H1 (cell line): Measurements from ENCODE around the gene SYT14. TPM values are rescaled to one million over a fixed set of nuclear protein-coding genes. Genes with fewer than 3 reads are reported as not detected.

Source experiments
- CTCF ChIA-PET: fragments of 300-600 bp; sonication (Branson Sonifier 250); formaldehyde crosslinking; loops from one replicate; lab custom pipeline; 2021; ENCODE audit not compliant: partially characterized antibody; lab: Charles Lee
- POLR2A ChIA-PET: fragments of 300-600 bp; sonication (Branson Sonifier 250); formaldehyde crosslinking; loops from one replicate; lab custom pipeline; 2021; ENCODE audit warnings: inconsistent platforms; ENCODE audit not compliant: partially characterized antibody; lab: Charles Lee
- DNase-seq, 2 experiments: peaks; one replicate each; pipeline versions ENCODE4 v3.0.0 to v3.0.0-alpha.2; 2010 to 2022; ENCODE audit warnings: low spot score in 2 of 2, low read depth in 1 of 2, mixed read lengths in 1 of 2
- FAIRE-seq: peaks from 2 replicates; lab custom pipeline; 2011; peaks lifted over from hg19 to GRCh38; lab: Jason Lieb, UNC
- H2AFZ ChIP-seq: 2 replicates; pipeline ENCODE4 v1.8.1; 2012; ENCODE audit warnings: low read length, inconsistent platforms
- H2AK5ac ChIP-seq: 2 replicates; pipeline ENCODE4 v1.6.1; 2013; ENCODE audit warnings: low read depth, low read length
- H2BK120ac ChIP-seq: replicated peaks from 2 replicates; pipeline ENCODE3; 2013; ENCODE audit warnings: low read depth, low read length, inconsistent platforms
- H2BK12ac ChIP-seq: 2 replicates; pipeline ENCODE4 v1.6.1; 2013; ENCODE audit warnings: low read depth, low read length
- H2BK15ac ChIP-seq: 2 replicates; pipeline ENCODE4 v1.6.1; 2013; ENCODE audit warnings: low read length
- H2BK20ac ChIP-seq: 2 replicates; pipeline ENCODE4 v1.6.1; 2013; ENCODE audit warnings: low read length
- H2BK5ac ChIP-seq: 2 replicates; pipeline ENCODE4 v1.6.1; 2013; ENCODE audit warnings: low read depth, low read length
- H3K14ac ChIP-seq: 2 replicates; pipeline ENCODE4 v1.6.1; 2013; ENCODE audit warnings: inconsistent platforms; ENCODE audit not compliant: insufficient read length
- H3K18ac ChIP-seq: 2 replicates; pipeline ENCODE4 v1.6.1; 2013; ENCODE audit warnings: low read length; ENCODE audit errors: extremely low read depth
- H3K23ac ChIP-seq: 2 replicates; pipeline ENCODE4 v1.6.1; 2013; ENCODE audit warnings: inconsistent platforms; ENCODE audit not compliant: insufficient read length
- H3K23me2 ChIP-seq: 2 replicates; pipeline ENCODE4 v1.6.1; 2013; ENCODE audit warnings: low read depth, low read length
- H3K27ac ChIP-seq: 2 replicates; pipeline ENCODE4 v1.6.1; 2011; ENCODE audit warnings: low read depth, low read length, inconsistent platforms
- H3K27me3 ChIP-seq, 4 experiments: replicated peaks in 1 of 4; 1 replicate in 1 of 4; 2 replicates in 3 of 4; pipeline versions ENCODE4 v1.6.1 to v1.8.1; 2011 to 2013; ENCODE audit warnings: low read length in 3 of 4, mild to moderate bottlenecking in 3 of 4, inconsistent platforms in 2 of 4, mixed read lengths in 2 of 4, moderate library complexity in 1 of 4; ENCODE audit not compliant: control insufficient read depth in 3 of 4, insufficient read depth in 3 of 4; ENCODE audit errors: extremely low read depth in 1 of 4
- H3K36me3 ChIP-seq, 4 experiments: 2 replicates each; pipeline versions ENCODE4 v1.6.1 to v1.8.1; 2011 to 2013; ENCODE audit warnings: mild to moderate bottlenecking in 4 of 4, low read length in 3 of 4, moderate library complexity in 2 of 4, control low read depth in 1 of 4, inconsistent platforms in 1 of 4; ENCODE audit not compliant: insufficient read depth in 4 of 4, control insufficient read depth in 2 of 4
- H3K4ac ChIP-seq: replicated peaks from 2 replicates; pipeline ENCODE3; 2013; ENCODE audit warnings: low read length, low read depth, mixed read lengths, inconsistent platforms; ENCODE audit not compliant: insufficient read length
- H3K4me1 ChIP-seq, 4 experiments: replicated peaks in 1 of 4; 1 replicate in 1 of 4; 2 replicates in 3 of 4; pipeline versions ENCODE4 v1.6.1 to v1.8.1; 2011 to 2013; ENCODE audit warnings: low read length in 3 of 4, inconsistent platforms in 2 of 4, mixed read lengths in 1 of 4; ENCODE audit not compliant: insufficient read depth in 4 of 4, control insufficient read depth in 3 of 4
- H3K4me2 ChIP-seq, 2 experiments: 2 replicates each; pipeline versions ENCODE4 v1.6.1 to v1.8.1; 2011 to 2013; ENCODE audit warnings: low read depth in 2 of 2, low read length in 2 of 2, control low read depth in 1 of 2, inconsistent platforms in 1 of 2, mild to moderate bottlenecking in 1 of 2; ENCODE audit not compliant: insufficient read depth in 1 of 2
- H3K4me3 ChIP-seq, 4 experiments: fragments of 200-600, 300-600 bp in 1 of 4; sonication (generic), shearing (Covaris generic), sonication (Bioruptor Twin) in 1 of 4; 2 replicates each; pipeline versions ENCODE4 v1.5.1 to v1.8.1; 2011 to 2016; ENCODE audit warnings: low read length in 4 of 4, low read depth in 3 of 4, control low read depth in 2 of 4, inconsistent platforms in 2 of 4, mild to moderate bottlenecking in 2 of 4, mixed read lengths in 1 of 4, moderate library complexity in 1 of 4; ENCODE audit not compliant: insufficient read depth in 2 of 4; ENCODE audit errors: extremely low read depth in 1 of 4
- H3K56ac ChIP-seq: replicated peaks from 2 replicates; pipeline ENCODE3; 2013; ENCODE audit warnings: low read depth, mild to moderate bottlenecking, mixed read lengths, low read length, inconsistent platforms; ENCODE audit not compliant: insufficient read length
- H3K79me1 ChIP-seq: 2 replicates; pipeline ENCODE4 v1.6.1; 2013; ENCODE audit warnings: low read depth, low read length, control low read depth
- H3K79me2 ChIP-seq, 2 experiments: 2 replicates each; pipeline versions ENCODE4 v1.6.1 to v1.8.1; 2012 to 2013; ENCODE audit warnings: low read length in 2 of 2, mild to moderate bottlenecking in 2 of 2, inconsistent platforms in 1 of 2; ENCODE audit not compliant: insufficient read depth in 2 of 2, control insufficient read depth in 1 of 2
- H3K9ac ChIP-seq, 4 experiments: replicated peaks in 1 of 4; 1 replicate in 1 of 4; 2 replicates in 3 of 4; pipeline versions ENCODE4 v1.6.1 to v1.8.1; 2011 to 2013; ENCODE audit warnings: low read depth in 3 of 4, low read length in 3 of 4, control low read depth in 2 of 4, mild to moderate bottlenecking in 2 of 4, moderate library complexity in 2 of 4, inconsistent platforms in 1 of 4; ENCODE audit errors: extremely low read depth in 1 of 4
- H3K9me3 ChIP-seq, 2 experiments: 2 replicates each; pipeline versions ENCODE4 v1.6.1 to v1.8.1; 2012 to 2013; ENCODE audit warnings: mild to moderate bottlenecking in 2 of 2, moderate library complexity in 2 of 2, control low read depth in 1 of 2, inconsistent platforms in 1 of 2, low read depth in 1 of 2, low read length in 1 of 2, mixed read lengths in 1 of 2; ENCODE audit not compliant: insufficient read depth in 2 of 2
- H4K20me1 ChIP-seq, 2 experiments: replicated peaks in 1 of 2; 2 replicates each; pipeline versions ENCODE3 to v1.8.1; 2011 to 2013; ENCODE audit warnings: inconsistent platforms in 2 of 2, low read length in 2 of 2, mild to moderate bottlenecking in 1 of 2; ENCODE audit not compliant: insufficient read depth in 2 of 2, control insufficient read depth in 1 of 2
- H4K5ac ChIP-seq: 2 replicates; pipeline ENCODE4 v1.6.1; 2013; ENCODE audit warnings: low read length, low read depth, mixed read lengths, inconsistent platforms; ENCODE audit not compliant: insufficient read length
- H4K8ac ChIP-seq: 2 replicates; pipeline ENCODE4 v1.8.0; 2013; ENCODE audit warnings: mild to moderate bottlenecking, moderate library complexity, low read length, inconsistent platforms; ENCODE audit not compliant: insufficient read depth; ENCODE audit errors: extremely low read depth
- H4K91ac ChIP-seq: replicated peaks from 2 replicates; pipeline ENCODE3; 2013; ENCODE audit warnings: low read length, mixed read lengths, inconsistent platforms; ENCODE audit not compliant: insufficient read length
- BCL11A ChIP-seq, 2 experiments: IDR thresholded peaks; one replicate each; pipeline ENCODE4 v1.6.1; 2011; ENCODE audit warnings: low read depth in 2 of 2, low read length in 2 of 2, mild to moderate bottlenecking in 2 of 2
- CREB1 ChIP-seq: IDR thresholded peaks from 2 replicates; pipeline ENCODE4 v1.6.1; 2012; ENCODE audit warnings: inconsistent platforms
- EGR1 ChIP-seq: IDR thresholded peaks from 2 replicates; pipeline ENCODE4 v1.6.1; 2011; ENCODE audit warnings: low read depth, low read length, borderline replicate concordance
- GABPA ChIP-seq: IDR thresholded peaks from 2 replicates; pipeline ENCODE4 v1.6.1; 2011; ENCODE audit warnings: mild to moderate bottlenecking, low read length, moderate library complexity, borderline replicate concordance; ENCODE audit not compliant: insufficient read depth
- GTF2F1 ChIP-seq: IDR thresholded peaks from 2 replicates; pipeline ENCODE4 v1.6.1; 2012; ENCODE audit warnings: low read depth, low read length, improper control_type of control experiment, borderline replicate concordance
- JUN ChIP-seq: IDR thresholded peaks from 2 replicates; pipeline ENCODE4 v1.6.1; 2011; ENCODE audit warnings: low read depth, mild to moderate bottlenecking, improper control_type of control experiment, low read length
- KDM4A ChIP-seq: IDR thresholded peaks from one replicate; pipeline ENCODE4 v1.7.1; 2012; ENCODE audit warnings: low read depth, mild to moderate bottlenecking, moderate library complexity, low read length, inconsistent platforms; ENCODE audit not compliant: severe bottlenecking
- SP1 ChIP-seq: IDR thresholded peaks from 2 replicates; pipeline ENCODE4 v1.6.1; 2011; ENCODE audit warnings: low read depth, low read length
- SP2 ChIP-seq: IDR thresholded peaks from 2 replicates; pipeline ENCODE4 v1.6.1; 2012; ENCODE audit warnings: mild to moderate bottlenecking, low read length, inconsistent platforms
- SP4 ChIP-seq: IDR thresholded peaks from 2 replicates; pipeline ENCODE4 v1.6.1; 2012; ENCODE audit warnings: low read length, inconsistent platforms
- TBP ChIP-seq: IDR thresholded peaks from 2 replicates; pipeline ENCODE4 v1.6.1; 2011; ENCODE audit warnings: low read depth, low read length, improper control_type of control experiment
- ZNF274 ChIP-seq: IDR thresholded peaks from 2 replicates; pipeline ENCODE4 v1.7.0; 2012; ENCODE audit warnings: low read length, borderline replicate concordance; ENCODE audit errors: extremely low read depth
- WGBS, 2 experiments: shearing (Covaris generic) in 1 of 2; methylation state at CpG; one replicate each; pipeline versions ENCODE4 v1.1.6 to v1.1.7; 2013 to 2015; ENCODE audit warnings: low lambda C conversion rate in 2 of 2, mixed read lengths in 2 of 2, inconsistent platforms in 1 of 2, low coverage in 1 of 2, missing lambda C conversion rate in 1 of 2; ENCODE audit not compliant: insufficient replicate concordance in 2 of 2, insufficient coverage in 1 of 2, insufficient read length in 1 of 2; ENCODE audit errors: extremely low coverage in 1 of 2, missing lambda C conversion rate in 1 of 2; 5-methylcytosine and 5-hydroxymethylcytosine counted together
- polyA plus RNA-seq, 7 experiments: library from polyadenylated mRNA; depleted of rRNA in 3 of 7; stranded (reverse) in 5 of 7; unstranded in 2 of 7; fragments of >200 nt in 5 of 7; fragments of 200-250 nt in 2 of 7; gene quantifications; 1 replicate in 5 of 7; 2 replicates in 1 of 7; 4 replicates in 1 of 7; pipeline versions ENCODE4 v1.2.1 to v1.2.3, GENCODE V29; 2011 to 2013; ENCODE audit warnings: missing spikeins in 2 of 7, mixed read lengths in 2 of 7
- total RNA-seq: library from RNA; stranded (reverse); fragmentation: NEBNext Ultra II Directional; extraction: Animal tissue kit (Norgen Biotek cat#: 25700); gene quantifications from 2 replicates; pipeline ENCODE4 v1.2.1, GENCODE V29; 2021
- TF ChIP-seq, protein P1 (sequence below), 3 experiments: IDR thresholded peaks; 1 replicate in 2 of 3; 2 replicates in 1 of 3; pipeline versions ENCODE4 v1.5.1 to v1.6.1; 2011; ENCODE audit warnings: low read length in 3 of 3, mild to moderate bottlenecking in 3 of 3, inconsistent platforms in 2 of 3, low read depth in 1 of 3, moderate library complexity in 1 of 3; ENCODE audit not compliant: insufficient read depth in 1 of 3; ENCODE audit errors: control extremely low read depth in 1 of 3

SYT14 gene
- total and polyA plus RNA-seq, 2 of the 8 experiments (the other 6 are each of a cell fraction or from before 2014, with no cell fraction given): 2.3 to 18.4 TPM

DNA sequence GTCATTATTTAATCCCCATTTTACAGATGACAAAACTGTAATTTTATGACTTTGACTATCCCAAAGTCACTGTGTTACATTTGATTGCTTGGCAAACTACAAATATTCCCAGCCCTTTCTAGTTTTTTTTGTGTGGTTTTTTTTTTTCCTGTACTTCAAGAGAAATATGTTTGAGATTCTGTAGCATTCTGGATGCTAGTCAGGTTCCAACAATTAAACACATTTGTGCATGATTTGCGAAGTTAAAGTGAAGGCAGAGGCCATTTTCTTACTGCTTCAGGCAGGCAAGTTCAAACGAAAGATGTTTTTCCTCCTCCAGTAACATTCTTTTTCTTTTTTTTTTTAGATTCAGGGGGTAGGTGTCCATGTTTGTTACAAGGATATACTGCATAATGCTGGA lies 186.7 kb downstream of the SYT14 start:
- ChIA-PET POLR2A (no interaction called here), CTCF (interaction anchor here (1.4 kb wide), 1 partner anchor 12 kb away, joined by 4 read pairs; no protein-coding TSS in a partner anchor)
- FAIRE-seq (no peak), DNase-seq (no peak)
- Histone ChIP-seq H3K9me3 (no peaks in the 10 kb centered on the region), H3K4me2 (no peak overlapping the region), H3K23ac (no peak overlapping the region), H2AFZ (no peak overlapping the region), H3K4ac (no peak overlapping the region), H4K20me1 (no peaks in the 10 kb centered on the region), H2BK20ac (no peak overlapping the region), H3K27ac (no peak overlapping the region), H3K4me3 (no peak overlapping the region), H3K79me1 (no peaks in the 10 kb centered on the region; the same call in 1 of the 2 replicates), H4K5ac (no peak overlapping the region), H3K9ac (no peak overlapping the region), H4K91ac (no peak overlapping the region), H3K18ac (no peak overlapping the region), H2BK120ac (no peak overlapping the region), H3K14ac (no peak overlapping the region), H2BK12ac (no peak overlapping the region), H2BK15ac (no peak overlapping the region), H2BK5ac (no peak overlapping the region), H4K8ac (no peak overlapping the region), H3K79me2 (no peaks in the 10 kb centered on the region), H3K4me1 (peaks cover 0 to 2% (median 0%) of the 10 kb centered on the region in 4 experiments; a peak in 1 of 7 replicates), H3K23me2 (no peaks in the 10 kb centered on the region), H3K56ac (no peak overlapping the region), H2AK5ac (no peak overlapping the region), H3K27me3 (no peaks in the 10 kb centered on the region), H3K36me3 (no peaks in the 10 kb centered on the region)
- 91% methylated on average over 2 of the region's 2 CpGs; no CpG with 5 or more reads in 1 of the 2 experiments for WGBS, 2 experiments
- TF ChIP-seq SP4 (no peak), BCL11A (IDR thresholded peaks at IDR 0.05; ENCODE audit: low read depth in 2 of 2, low read length in 2 of 2) (no peak), EGR1 (no peak), CREB1 (no peak), ZNF274 (no peak), TBP (no peak), JUN (no peak), SP2 (no peak), GABPA (no peak), KDM4A (no peak), SP1 (no peak), GTF2F1 (no peak)
- TF ChIP-seq, protein P1, sequence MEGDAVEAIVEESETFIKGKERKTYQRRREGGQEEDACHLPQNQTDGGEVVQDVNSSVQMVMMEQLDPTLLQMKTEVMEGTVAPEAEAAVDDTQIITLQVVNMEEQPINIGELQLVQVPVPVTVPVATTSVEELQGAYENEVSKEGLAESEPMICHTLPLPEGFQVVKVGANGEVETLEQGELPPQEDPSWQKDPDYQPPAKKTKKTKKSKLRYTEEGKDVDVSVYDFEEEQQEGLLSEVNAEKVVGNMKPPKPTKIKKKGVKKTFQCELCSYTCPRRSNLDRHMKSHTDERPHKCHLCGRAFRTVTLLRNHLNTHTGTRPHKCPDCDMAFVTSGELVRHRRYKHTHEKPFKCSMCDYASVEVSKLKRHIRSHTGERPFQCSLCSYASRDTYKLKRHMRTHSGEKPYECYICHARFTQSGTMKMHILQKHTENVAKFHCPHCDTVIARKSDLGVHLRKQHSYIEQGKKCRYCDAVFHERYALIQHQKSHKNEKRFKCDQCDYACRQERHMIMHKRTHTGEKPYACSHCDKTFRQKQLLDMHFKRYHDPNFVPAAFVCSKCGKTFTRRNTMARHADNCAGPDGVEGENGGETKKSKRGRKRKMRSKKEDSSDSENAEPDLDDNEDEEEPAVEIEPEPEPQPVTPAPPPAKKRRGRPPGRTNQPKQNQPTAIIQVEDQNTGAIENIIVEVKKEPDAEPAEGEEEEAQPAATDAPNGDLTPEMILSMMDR (IDR thresholded peaks at IDR 0.05; ENCODE audit: control extremely low read depth in 1 of 3, insufficient read depth in 1 of 3, low read depth in 1 of 3, low read length in 3 of 3): no peak
